RWPE2 (cell line): ENCODE measurements around the gene PYDC2.

Source experiments
- ATAC-seq: fragments of 200-7000 bp; cut with Tn5 transposase; 3 replicates; pipeline ENCODE4 v1.9.1; 2021; ENCODE audit warnings: low read depth
- DNase-seq: peaks from one replicate; pipeline ENCODE4 v3.0.0-alpha.2; 2020; ENCODE audit warnings: low spot score
- H3K27ac ChIP-seq: fragments of 450-650 bp; 2 replicates; pipeline ENCODE4 v1.5.1; 2017; ENCODE audit warnings: mild to moderate bottlenecking; ENCODE audit not compliant: poor library complexity, severe bottlenecking
- H3K27me3 ChIP-seq: fragments of 250-450 bp; sonication (Bioruptor Pico); 2 replicates; pipeline ENCODE4 v1.5.1; 2021; ENCODE audit warnings: mild to moderate bottlenecking, moderate library complexity; ENCODE audit not compliant: insufficient read depth, poor library complexity, severe bottlenecking
- H3K36me3 ChIP-seq: fragments of 250-450 bp; sonication (Bioruptor Pico); 2 replicates; pipeline ENCODE4 v1.5.1; 2020; ENCODE audit warnings: low read depth, mild to moderate bottlenecking, moderate library complexity
- H3K4me1 ChIP-seq: fragments of 250-450 bp; sonication (Bioruptor Pico); 2 replicates; pipeline ENCODE4 v1.5.1; 2021; ENCODE audit warnings: mild to moderate bottlenecking, moderate library complexity; ENCODE audit not compliant: insufficient read depth, poor library complexity, severe bottlenecking
- H3K4me3 ChIP-seq: fragments of 250-450 bp; sonication (Bioruptor Pico); 2 replicates; pipeline ENCODE4 v1.5.1; 2021; ENCODE audit warnings: mild to moderate bottlenecking, moderate library complexity; ENCODE audit not compliant: severe bottlenecking
- H3K9me3 ChIP-seq: fragments of 250-450 bp; sonication (Bioruptor Pico); 2 replicates; pipeline ENCODE4 v1.5.1; 2021; ENCODE audit warnings: mild to moderate bottlenecking, moderate library complexity; ENCODE audit not compliant: severe bottlenecking
- TF ChIP-seq, protein P1 (sequence below): fragments of 450-650 bp; IDR thresholded peaks from one replicate; pipeline ENCODE4 v1.5.1; 2017; ENCODE audit warnings: mild to moderate bottlenecking, moderate library complexity; ENCODE audit not compliant: poor library complexity, severe bottlenecking

The PYDC2 gene

DNA sequence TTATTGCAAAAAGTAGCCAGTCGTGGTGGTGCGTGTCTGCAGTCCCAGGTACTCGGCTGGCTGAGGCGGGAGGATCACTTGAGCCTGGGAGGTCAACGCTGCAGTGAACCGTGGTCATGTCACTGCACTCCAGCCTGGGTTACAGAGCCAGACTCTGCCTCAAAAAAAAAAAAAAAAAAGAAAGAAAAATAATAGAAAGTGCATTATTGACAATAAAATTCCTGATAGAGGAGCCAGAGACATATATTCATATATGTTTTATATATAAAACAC, 43.6 kb upstream of the PYDC2 start:
- TF ChIP-seq, protein P1, sequence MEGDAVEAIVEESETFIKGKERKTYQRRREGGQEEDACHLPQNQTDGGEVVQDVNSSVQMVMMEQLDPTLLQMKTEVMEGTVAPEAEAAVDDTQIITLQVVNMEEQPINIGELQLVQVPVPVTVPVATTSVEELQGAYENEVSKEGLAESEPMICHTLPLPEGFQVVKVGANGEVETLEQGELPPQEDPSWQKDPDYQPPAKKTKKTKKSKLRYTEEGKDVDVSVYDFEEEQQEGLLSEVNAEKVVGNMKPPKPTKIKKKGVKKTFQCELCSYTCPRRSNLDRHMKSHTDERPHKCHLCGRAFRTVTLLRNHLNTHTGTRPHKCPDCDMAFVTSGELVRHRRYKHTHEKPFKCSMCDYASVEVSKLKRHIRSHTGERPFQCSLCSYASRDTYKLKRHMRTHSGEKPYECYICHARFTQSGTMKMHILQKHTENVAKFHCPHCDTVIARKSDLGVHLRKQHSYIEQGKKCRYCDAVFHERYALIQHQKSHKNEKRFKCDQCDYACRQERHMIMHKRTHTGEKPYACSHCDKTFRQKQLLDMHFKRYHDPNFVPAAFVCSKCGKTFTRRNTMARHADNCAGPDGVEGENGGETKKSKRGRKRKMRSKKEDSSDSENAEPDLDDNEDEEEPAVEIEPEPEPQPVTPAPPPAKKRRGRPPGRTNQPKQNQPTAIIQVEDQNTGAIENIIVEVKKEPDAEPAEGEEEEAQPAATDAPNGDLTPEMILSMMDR: no peak
- no peaks in the 10 kb centered on the region for H3K9me3 ChIP-seq
- H3K27me3 ChIP-seq: no peaks in the 10 kb centered on the region
- no peak overlapping the region for H3K4me3 ChIP-seq
- H3K4me1 ChIP-seq: peaks cover 9% of the 10 kb centered on the region
- no peak overlapping the region for H3K27ac ChIP-seq
- H3K36me3 ChIP-seq: no peaks in the 10 kb centered on the region
- no peak for DNase-seq
- no peak for ATAC-seq

DNA sequence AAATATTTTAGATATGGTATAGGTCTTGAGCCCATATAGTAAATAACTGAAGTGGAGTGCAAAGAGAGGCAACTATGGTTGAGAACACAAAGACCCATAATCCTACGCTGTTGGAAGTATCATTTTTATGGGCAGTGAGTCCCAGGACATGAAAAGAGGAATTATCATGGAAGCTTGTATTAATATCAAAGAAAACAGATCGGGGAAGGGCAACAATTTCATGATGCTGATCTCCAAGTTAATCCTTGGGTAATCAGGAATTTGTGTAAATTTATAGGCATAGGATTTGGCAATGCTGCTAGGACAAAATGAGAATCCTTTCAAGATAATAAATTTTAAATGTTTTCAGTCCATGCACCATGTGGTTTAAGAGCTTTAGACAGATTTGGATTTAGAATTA, 40.2 kb upstream of the PYDC2 start:
- Histone ChIP-seq H3K4me1 (no peaks in the 10 kb centered on the region), H3K9me3 (no peaks in the 10 kb centered on the region), H3K4me3 (no peak overlapping the region), H3K27ac (no peak overlapping the region), H3K36me3 (no peaks in the 10 kb centered on the region), H3K27me3 (no peaks in the 10 kb centered on the region)
- DNase-seq: no peak
- TF ChIP-seq, protein P1: no peak
- no peak for ATAC-seq

- Histone ChIP-seq H3K27ac (no peak overlapping the region), H3K27me3 (no peaks in the 10 kb centered on the region), H3K4me1 (no peaks in the 10 kb centered on the region), H3K9me3 (no peaks in the 10 kb centered on the region), H3K4me3 (no peak overlapping the region), H3K36me3 (no peaks in the 10 kb centered on the region)
- no peak for ATAC-seq
- no peak for DNase-seq
- TF ChIP-seq, protein P1: no peak
Observed at GRCh38 chr3:191424881-191425280, 36.1 kb upstream of the PYDC2 start.

GRCh38 chr3:191425322-191425734, 35.6 kb upstream of the PYDC2 start:
- no peak overlapping the region for H3K27ac ChIP-seq
- TF ChIP-seq, protein P1: no peak
- DNase-seq (no peak), ATAC-seq (no peak)
- H3K27me3 ChIP-seq: no peaks in the 10 kb centered on the region
- no peaks in the 10 kb centered on the region for H3K9me3 ChIP-seq
- no peaks in the 10 kb centered on the region for H3K4me1 ChIP-seq
- H3K36me3 ChIP-seq: no peaks in the 10 kb centered on the region
- no peak overlapping the region for H3K4me3 ChIP-seq

DNA sequence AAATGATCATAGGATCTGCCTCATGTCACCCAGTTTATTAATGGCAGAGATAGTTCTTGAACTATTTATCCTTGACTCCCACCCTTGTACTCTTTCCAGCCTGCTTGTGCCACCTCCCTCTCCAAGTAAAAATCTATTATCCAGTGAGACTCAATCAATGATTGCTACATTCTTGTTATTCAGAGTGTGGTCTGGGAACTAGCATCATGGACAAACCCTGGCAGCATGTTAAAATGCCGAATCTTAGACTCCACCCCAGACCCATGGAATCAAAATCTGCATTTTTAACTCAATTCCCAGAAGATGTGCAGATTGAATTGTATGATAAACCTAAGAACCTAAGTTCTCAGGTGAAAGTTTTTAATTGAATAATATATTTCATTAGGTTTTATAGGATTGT, 34.7 kb upstream of the PYDC2 start:
- H3K27ac ChIP-seq: no peak overlapping the region
- no peak overlapping the region for H3K4me3 ChIP-seq
- ATAC-seq (no peak), DNase-seq (no peak)
- H3K9me3 ChIP-seq: no peaks in the 10 kb centered on the region
- TF ChIP-seq, protein P1: no peak
- H3K4me1 ChIP-seq: no peaks in the 10 kb centered on the region
- no peaks in the 10 kb centered on the region for H3K36me3 ChIP-seq
- no peaks in the 10 kb centered on the region for H3K27me3 ChIP-seq
